GM19240 (cell line): ENCODE measurements around the gene TMEM259.

Experiments
- DNase-seq: peaks from one replicate; pipeline ENCODE4 v3.0.0; 2011; ENCODE audit warnings: low spot score; ENCODE audit not compliant: insufficient read length

TMEM259 gene

GRCh38 chr19:1020868-1021425 is at the start of gene TMEM259:
Gene TMEM259, minus strand, starts transcription at chr19:1021123. Its CDS starts 127 bp downstream, at chr19:1020996.
- peak; percentile 99 for DNase-seq

- DNase-seq, result no peak
Measured at GRCh38 chr19:1070576-1070930, 49.6 kb upstream of the TMEM259 start.

GRCh38 chr19:1069009-1069779 is 48.3 kb upstream of the TMEM259 start:
- DNase-seq, result peak; percentile 72

GRCh38 chr19:1068009-1069001 is 47.4 kb upstream of the TMEM259 start:
- DNase-seq, result peak; percentile 46

- DNase-seq, result no peak
Measured at GRCh38 chr19:1067341-1067957, 46.5 kb upstream of the TMEM259 start.

- peak; percentile 81 for DNase-seq
Measured at GRCh38 chr19:1066748-1067340, 45.9 kb upstream of the TMEM259 start, which contains the start of gene ARHGAP45. Gene ARHGAP45, plus strand, starts transcription at chr19:1067167. Its CDS starts 239 bp downstream, at chr19:1067406.

GRCh38 chr19:1066251-1066747 is 45.4 kb upstream of the TMEM259 start:
- no peak for DNase-seq

- DNase-seq, result no peak
Measured at GRCh38 chr19:1065606-1066109, 44.7 kb upstream of the TMEM259 start.

GRCh38 chr19:1064661-1065605 is 44.0 kb upstream of the TMEM259 start:
- DNase-seq, result peak; percentile 61

GRCh38 chr19:1063909-1064660 is 43.2 kb upstream of the TMEM259 start:
- DNase-seq, result no peak

- no peak for DNase-seq
Measured at GRCh38 chr19:1063030-1063908, 42.3 kb upstream of the TMEM259 start.

GRCh38 chr19:1062387-1063029 is 41.6 kb upstream of the TMEM259 start:
- no peak for DNase-seq

- DNase-seq, result no peak
Measured at GRCh38 chr19:1061987-1062386, 41.1 kb upstream of the TMEM259 start.

GRCh38 chr19:1060689-1061088 is 39.8 kb upstream of the TMEM259 start:
- DNase-seq, result no peak

- DNase-seq, result no peak
Measured at GRCh38 chr19:1058112-1058511, 37.2 kb upstream of the TMEM259 start.

GRCh38 chr19:1057176-1057855 is 36.4 kb upstream of the TMEM259 start:
- DNase-seq, result no peak
